GM23248 (cell line): ENCODE results near the gene GADD45G.

ENCODE experiments used
- EZH2 ChIP-seq: fragments of 200-600 bp; sonication (generic); IDR thresholded peaks from 2 replicates; pipeline ENCODE4 v1.6.1; 2018; ENCODE audit warnings: antibody characterized with exemption, mild to moderate bottlenecking; ENCODE audit not compliant: insufficient read depth, poor library complexity, severe bottlenecking
- EZH2phosphoT487 ChIP-seq: fragments of 200-600 bp; sonication (generic); IDR thresholded peaks from 2 replicates; pipeline ENCODE4 v1.6.1; 2018; ENCODE audit warnings: antibody characterized with exemption, moderate library complexity, mild to moderate bottlenecking, low read depth; ENCODE audit not compliant: insufficient read depth

DNA sequence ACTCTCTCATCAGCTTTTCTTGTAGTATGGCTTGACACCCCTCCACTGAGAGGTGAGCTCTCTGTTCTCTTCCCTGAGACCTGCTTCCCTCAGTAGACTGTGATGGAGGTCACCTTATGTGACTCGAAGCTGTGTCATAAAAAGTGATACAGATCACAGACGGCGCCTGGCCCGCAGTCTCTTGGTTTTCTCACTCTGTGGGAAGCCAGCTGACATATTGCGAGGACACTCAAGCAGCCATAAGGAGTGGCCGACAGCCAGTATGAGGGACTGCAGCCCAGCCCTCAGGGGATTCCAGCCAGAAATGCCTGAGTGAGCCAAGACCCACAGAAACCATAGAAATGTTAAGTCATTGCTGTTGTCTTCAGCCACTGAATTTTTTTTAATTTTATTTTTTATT, 38.0 kb downstream of the GADD45G start:
- TF ChIP-seq EZH2 (no peak), EZH2phosphoT487 (no peak)
